Spleen (tissue), 11 donors: ENCODE results near the gene CD300LG. TPM values are rescaled to one million over a fixed set of nuclear protein-coding genes. Genes with fewer than 3 reads are reported as not detected.

Experiments used
- DNase-seq: peaks from one replicate; pipeline ENCODE4 v3.0.0-alpha.2; 2020
- H3K27ac ChIP-seq, 8 donors: fragments of 200-600 bp; sonication (generic) in 7 of 8; 1 replicate in 4 of 8; 2 replicates in 4 of 8; pipeline versions ENCODE4 v1.5.0 to v1.8.0; 2016 to 2021; ENCODE audit warnings: inconsistent platforms in 4 of 8, mild to moderate bottlenecking in 4 of 8, moderate library complexity in 1 of 8
- H3K27me3 ChIP-seq, 7 donors: fragments of 200-600 bp; sonication (generic) in 6 of 7; replicated peaks in 1 of 7; 1 replicate in 4 of 7; 2 replicates in 3 of 7; pipeline versions ENCODE4 v1.5.0 to v1.8.0; 2016 to 2021; ENCODE audit warnings: inconsistent platforms in 3 of 7, mild to moderate bottlenecking in 1 of 7
- H3K36me3 ChIP-seq, 6 donors: fragments of 200-600 bp; sonication (generic) in 5 of 6; 1 replicate in 4 of 6; 2 replicates in 2 of 6; pipeline versions ENCODE4 v1.5.0 to v1.8.0; 2016 to 2021; ENCODE audit warnings: inconsistent platforms in 2 of 6
- H3K4me1 ChIP-seq, 6 donors: fragments of 200-600 bp; sonication (generic) in 5 of 6; 1 replicate in 3 of 6; 2 replicates in 3 of 6; pipeline versions ENCODE4 v1.5.0 to v1.8.0; 2016 to 2021; ENCODE audit warnings: inconsistent platforms in 3 of 6
- H3K4me3 ChIP-seq, 8 donors: fragments of 200-600 bp; sonication (generic) in 7 of 8; 1 replicate in 4 of 8; 2 replicates in 4 of 8; pipeline versions ENCODE4 v1.5.0 to v1.8.0; 2016 to 2021; ENCODE audit warnings: inconsistent platforms in 4 of 8, mild to moderate bottlenecking in 4 of 8, moderate library complexity in 2 of 8
- H3K9me3 ChIP-seq, 8 donors: fragments of 200-600 bp; sonication (generic) in 7 of 8; 1 replicate in 4 of 8; 2 replicates in 4 of 8; pipeline versions ENCODE4 v1.5.0 to v1.8.0; 2016 to 2021; ENCODE audit warnings: inconsistent platforms in 4 of 8
- CTCF ChIP-seq, 11 experiments: fragments of 200-600 bp in 7 of 11; fragments of 450-650 bp in 4 of 11; sonication (generic) in 4 of 11; IDR thresholded peaks in 8 of 11; conservative IDR thresholded peaks in 3 of 11; 1 replicate in 7 of 11; 2 replicates in 4 of 11; pipeline versions ENCODE4 v1.4.0 to v1.8.0; 2016 to 2021; ENCODE audit warnings: antibody characterized with exemption in 11 of 11, inconsistent platforms in 4 of 11, mild to moderate bottlenecking in 1 of 11
- POLR2A ChIP-seq, 3 donors: fragments of 450-650 bp; IDR thresholded peaks; one replicate each; pipeline ENCODE4 v1.5.1; 2017; ENCODE audit warnings: antibody characterized with exemption in 3 of 3, mild to moderate bottlenecking in 1 of 3
- POLR2AphosphoS5 ChIP-seq, 3 donors: sonication (generic); formaldehyde crosslinking; IDR thresholded peaks; one replicate each; pipeline ENCODE4 v1.5.1; 2017; ENCODE audit warnings: antibody characterized with exemption in 3 of 3
- WGBS, 5 donors: extraction: QIAGEN DNeasy Blood & Tissue Kit in 3 of 5; methylation state at CpG; one replicate each; pipeline versions ENCODE4 v1.1.5 to v1.1.7; 2013 to 2018; 5-methylcytosine and 5-hydroxymethylcytosine counted together
- intact Hi-C: fragments of 100-400 bp; cut with DNase I; formaldehyde crosslinking; loops from one replicate; pipeline ENCODE4 v1.15.0; 2023; ENCODE audit warnings: low total_unique reads
- polyA plus RNA-seq, 3 donors: library from polyadenylated mRNA; stranded (reverse); fragments of 200-250 nt; gene quantifications; one replicate each; pipeline ENCODE4 v1.2.1, GENCODE V29; 2013
- total RNA-seq, 7 donors: library from RNA; depleted of rRNA in 3 of 7; stranded (reverse); fragments of >200 nt in 3 of 7; fragmentation: NEBNext Ultra II Directional in 4 of 7; extraction: Animal tissue kit (Norgen Biotek cat#: 25700) in 4 of 7; gene quantifications; one replicate each; pipeline versions ENCODE4 v1.1.0 to v1.2.1, GENCODE V29; 2016 to 2021
- donor health status: healthy with polysubstance abuse.
- donor health status: DM: no; HTN: no; CAD: no; lungs with moderate emphysema.
- donor health status: DM: no; HTN: no; CAD: no.
- donor health status: Bipolar disorder and iron deficiency.
- donor health status: healthy.
- donor health status: DM: no; HTN: no; CAD: no.
- donor health status: DM: yes; HTN: yes; CAD: no.

The CD300LG gene
- total and polyA plus RNA-seq, 10 donors = 0.33 to 5.3 (median 2.2) TPM

GRCh38 chr17:43845766-43846165 lies 1.2 kb upstream of the CD300LG start:
- WGBS, 5 donors = 49 to 78% (median 59%) methylated on average over 4 of the region's 4 CpGs
- no peak for DNase-seq
- Histone ChIP-seq H3K4me3 (no peak overlapping the region), H3K27me3 (peaks cover 0 to 26% (median 0%) of the 10 kb centered on the region in 7 donors), H3K27ac (no peak overlapping the region), H3K4me1 (peaks cover 0 to 25% (median 17%) of the 10 kb centered on the region in 6 donors), H3K9me3 (no peaks in the 10 kb centered on the region), H3K36me3 (no peaks in the 10 kb centered on the region)
- no peak for TF ChIP-seq POLR2A (IDR thresholded peaks at IDR 0.05)
- TF ChIP-seq CTCF (IDR thresholded peaks at IDR 0.05 in 8 of 11, conservative IDR thresholded peaks at IDR 0.05 in 3 of 11) = no peak
- TF ChIP-seq POLR2AphosphoS5 (IDR thresholded peaks at IDR 0.05) = no peak
- intact Hi-C loops = loop anchor here (10.0 kb wide), 1 partner anchor 151 kb away; no protein-coding TSS in a partner anchor

GRCh38 chr17:43846221-43846712 lies 709 bp upstream of the CD300LG start:
- no peak overlapping the region for H3K4me3 ChIP-seq
- intact Hi-C loops = loop anchor here (10.0 kb wide), 1 partner anchor 151 kb away; no protein-coding TSS in a partner anchor
- no peaks in the 10 kb centered on the region for H3K36me3 ChIP-seq
- WGBS, 5 donors = 11 to 17% (median 16%) methylated on average over 13 of the region's 13 CpGs
- TF ChIP-seq POLR2AphosphoS5 (IDR thresholded peaks at IDR 0.05) = peak; percentile 63 to 77 (median 69)
- TF ChIP-seq CTCF (IDR thresholded peaks at IDR 0.05 in 8 of 11, conservative IDR thresholded peaks at IDR 0.05 in 3 of 11) = peak; percentile 84 to 97 (median 95)
- TF ChIP-seq POLR2A (IDR thresholded peaks at IDR 0.05) = no peak
- no peak overlapping the region for H3K27ac ChIP-seq
- peak; percentile 93 for DNase-seq
- H3K9me3 ChIP-seq = no peaks in the 10 kb centered on the region
- peaks cover 0 to 24% (median 0%) of the 10 kb centered on the region in 7 donors for H3K27me3 ChIP-seq
- peaks cover 0 to 20% (median 12%) of the 10 kb centered on the region in 6 donors for H3K4me1 ChIP-seq

GRCh38 chr17:43848601-43849000 lies 1.6 kb downstream of the CD300LG start:
- no peak overlapping the region for H3K4me3 ChIP-seq
- DNase-seq = no peak
- peaks cover 0 to 38% (median 0%) of the 10 kb centered on the region in 7 donors for H3K27me3 ChIP-seq
- H3K36me3 ChIP-seq = no peaks in the 10 kb centered on the region
- TF ChIP-seq POLR2AphosphoS5 (IDR thresholded peaks at IDR 0.05) (no peak), POLR2A (IDR thresholded peaks at IDR 0.05) (no peak), CTCF (IDR thresholded peaks at IDR 0.05 in 8 of 11, conservative IDR thresholded peaks at IDR 0.05 in 3 of 11) (no peak)
- H3K27ac ChIP-seq = no peak overlapping the region
- intact Hi-C loops = loop anchor here (10.0 kb wide), 1 partner anchor 154 kb away; no protein-coding TSS in a partner anchor
- 76 to 93% (median 82%) methylated on average over 9 to 10 of the region's 10 CpGs for WGBS, 5 donors
- peaks cover 0 to 29% (median 10%) of the 10 kb centered on the region in 6 donors for H3K4me1 ChIP-seq
- no peaks in the 10 kb centered on the region for H3K9me3 ChIP-seq

- no peaks in the 10 kb centered on the region for H3K36me3 ChIP-seq
- H3K9me3 ChIP-seq = no peaks in the 10 kb centered on the region
- intact Hi-C loops = loop anchor here (10.0 kb wide), 1 partner anchor 154 kb away; no protein-coding TSS in a partner anchor
- no peak overlapping the region for H3K27ac ChIP-seq
- no peak for DNase-seq
- 79 to 100% (median 92%) methylated on average over 5 to 8 of the region's 8 CpGs for WGBS, 5 donors
- peaks cover 0 to 40% (median 0%) of the 10 kb centered on the region in 7 donors for H3K27me3 ChIP-seq
- TF ChIP-seq POLR2A (IDR thresholded peaks at IDR 0.05) = no peak
- no peak for TF ChIP-seq POLR2AphosphoS5 (IDR thresholded peaks at IDR 0.05)
- TF ChIP-seq CTCF (IDR thresholded peaks at IDR 0.05 in 8 of 11, conservative IDR thresholded peaks at IDR 0.05 in 3 of 11) = no peak
- H3K4me1 ChIP-seq = peaks cover 0 to 34% (median 11%) of the 10 kb centered on the region in 6 donors
- H3K4me3 ChIP-seq = no peak overlapping the region
Observed at GRCh38 chr17:43849116-43849515, 2.1 kb downstream of the CD300LG start.
